Stimulated activated naive CD8-positive, alpha-beta T cell treated with anti-CD3 and anti-CD28 coated beads, Interleukin-15, Interleukin-2, amounts not matched to agents 100 U/mL and 50 U/mL, for 24 hours (primary cell): ENCODE measurements around the gene KCNIP4.

ENCODE experiments used
- ATAC-seq: fragments of 150-1000 bp; cut with Tn5 transposase; one replicate; pipeline ENCODE4 v1.10.0; 2021
- DNase-seq: peaks from one replicate; pipeline ENCODE4 v3.0.0; 2021

Gene KCNIP4

DNA sequence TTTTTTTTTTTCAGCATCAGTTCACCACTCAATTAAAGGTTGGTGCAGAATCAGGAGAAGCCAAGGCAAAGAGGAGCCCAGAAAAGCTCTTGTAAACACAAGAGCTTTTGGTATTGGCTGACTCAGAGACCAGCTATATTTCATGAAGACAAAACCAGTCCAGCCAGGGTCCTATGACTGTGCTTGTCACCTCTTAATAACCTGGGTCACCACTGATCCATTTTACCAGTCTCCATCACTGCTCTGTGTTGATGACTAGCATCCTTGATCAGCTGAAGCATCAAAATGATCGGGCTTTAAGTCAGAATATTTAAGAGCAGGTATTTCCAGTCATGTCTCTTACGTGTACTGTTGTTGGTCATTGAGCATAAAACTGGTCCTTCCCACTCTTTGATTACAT is 1010.4 kb downstream of the KCNIP4 start:
- DNase-seq (no peak), ATAC-seq (no peak)

DNA sequence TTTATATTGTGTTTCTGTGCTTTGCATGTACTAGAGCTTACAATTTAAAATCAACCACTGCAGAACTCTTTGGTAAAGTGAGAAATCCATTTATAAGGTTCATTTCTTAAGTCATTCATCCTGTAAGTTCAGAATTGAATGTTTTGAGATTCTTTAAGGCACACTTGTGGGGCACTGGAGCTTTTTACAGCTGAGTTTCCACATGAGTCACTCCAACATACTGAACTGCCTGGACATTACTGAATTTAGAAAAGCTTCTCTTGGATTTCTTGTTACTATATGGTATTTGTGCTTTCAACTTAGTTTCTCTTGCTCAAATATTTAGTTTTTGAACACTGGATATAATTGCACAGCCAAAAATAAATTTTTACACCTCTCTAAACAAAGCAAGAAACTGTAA is 1022.0 kb downstream of the KCNIP4 start:
- DNase-seq (no peak), ATAC-seq (no peak)

DNA sequence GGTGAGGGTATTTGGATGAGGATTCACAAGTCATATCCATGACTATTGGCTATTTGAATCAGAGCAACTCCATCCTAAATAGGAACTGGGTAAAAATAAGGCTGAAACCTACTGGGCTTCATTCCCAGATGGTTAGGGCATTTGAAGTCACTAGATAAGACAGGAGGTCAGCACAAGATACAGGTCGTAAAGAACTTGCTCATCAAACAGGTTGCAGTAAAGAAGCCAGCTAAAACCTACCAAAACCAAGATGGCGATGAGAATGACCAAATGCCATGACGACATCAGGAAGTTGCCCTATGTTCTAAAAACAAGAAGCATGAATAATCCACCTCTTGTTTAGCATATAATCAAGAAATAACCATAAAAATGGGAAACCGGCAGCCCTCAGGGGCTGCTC is 1023.4 kb downstream of the KCNIP4 start:
- ATAC-seq (no peak), DNase-seq (no peak)

DNA sequence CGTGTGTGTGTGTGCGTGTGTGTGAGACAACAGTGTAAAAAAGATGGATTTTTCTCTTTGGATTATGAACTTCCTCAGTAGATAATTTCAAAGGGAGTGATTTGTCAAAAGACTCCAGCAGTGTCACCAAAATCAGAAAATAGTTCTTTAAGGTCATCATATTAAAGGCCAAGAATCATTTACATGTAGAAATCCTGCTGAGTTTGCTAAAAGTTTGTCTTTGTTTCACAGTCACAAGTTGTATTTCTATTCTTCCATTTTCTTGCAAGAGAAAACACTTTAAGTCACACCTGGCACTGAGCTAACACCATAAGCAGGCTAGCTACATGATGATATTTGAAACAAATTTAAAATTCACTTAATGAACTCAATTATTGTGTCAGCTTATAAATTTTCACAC is 1025.6 kb downstream of the KCNIP4 start:
- no peak for ATAC-seq
- no peak for DNase-seq

DNA sequence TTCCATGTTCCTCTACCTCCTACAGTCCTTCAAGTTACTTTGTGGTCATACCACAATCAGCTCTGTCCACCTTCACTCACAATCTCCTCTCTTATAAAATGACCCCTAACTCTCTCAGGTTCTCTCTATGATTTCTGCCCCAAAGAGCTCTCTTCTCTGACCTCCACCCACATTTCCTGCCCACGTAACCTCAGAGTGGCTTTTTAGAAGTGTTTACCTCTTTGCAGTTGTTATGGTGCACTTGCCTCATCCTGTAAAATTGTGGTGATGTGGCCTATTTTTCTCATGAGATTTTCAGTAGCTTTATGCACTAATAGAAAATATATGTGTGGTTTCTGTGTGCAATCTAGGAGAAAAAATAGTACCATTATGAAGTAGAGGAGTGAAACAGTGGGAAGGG is 1032.5 kb downstream of the KCNIP4 start:
- ATAC-seq, result no peak

DNA sequence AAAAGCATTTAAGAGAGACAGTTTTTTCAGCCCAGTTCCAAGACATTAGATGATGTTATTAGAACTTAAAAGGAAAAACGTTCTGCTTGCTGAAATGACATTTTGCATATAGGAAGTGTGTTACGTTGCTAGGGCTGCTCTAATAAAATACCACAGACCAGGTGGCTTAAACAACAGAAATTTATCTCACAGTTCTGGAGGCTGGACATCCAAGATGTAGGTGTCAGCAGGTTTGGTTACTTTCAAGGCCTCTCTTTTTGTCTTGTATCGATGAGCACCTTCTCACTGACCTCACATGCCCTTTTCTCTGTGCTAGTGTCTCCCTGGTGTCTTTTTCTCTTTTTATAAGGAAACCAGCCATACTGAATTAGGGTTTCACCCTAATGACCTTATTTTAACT is 1043.6 kb downstream of the KCNIP4 start:
- ATAC-seq, result no peak
- DNase-seq, result no peak

More for the DNA sequence above, 1032.5 kb downstream of the KCNIP4 start:
- peak; percentile 8 for DNase-seq

DNA sequence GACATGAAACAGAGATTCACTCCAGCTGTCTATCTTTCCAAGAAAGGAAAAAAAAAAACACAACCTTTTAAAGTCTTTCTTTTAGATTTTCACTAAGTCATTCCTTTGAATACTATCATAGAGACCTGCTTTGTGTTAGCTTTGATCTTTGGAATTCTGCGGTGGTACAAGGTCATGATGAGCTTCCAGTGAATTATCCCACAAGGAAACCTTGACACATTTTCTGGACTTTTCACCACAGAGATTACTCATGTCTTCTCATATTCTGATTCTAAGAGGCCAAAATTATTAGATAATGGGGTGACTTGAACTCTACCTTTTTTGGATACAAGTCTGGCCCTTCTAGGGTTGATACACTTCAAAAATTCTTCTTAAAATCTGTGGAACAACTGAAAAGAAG is 1046.7 kb downstream of the KCNIP4 start:
- ATAC-seq (no peak), DNase-seq (no peak)

DNA sequence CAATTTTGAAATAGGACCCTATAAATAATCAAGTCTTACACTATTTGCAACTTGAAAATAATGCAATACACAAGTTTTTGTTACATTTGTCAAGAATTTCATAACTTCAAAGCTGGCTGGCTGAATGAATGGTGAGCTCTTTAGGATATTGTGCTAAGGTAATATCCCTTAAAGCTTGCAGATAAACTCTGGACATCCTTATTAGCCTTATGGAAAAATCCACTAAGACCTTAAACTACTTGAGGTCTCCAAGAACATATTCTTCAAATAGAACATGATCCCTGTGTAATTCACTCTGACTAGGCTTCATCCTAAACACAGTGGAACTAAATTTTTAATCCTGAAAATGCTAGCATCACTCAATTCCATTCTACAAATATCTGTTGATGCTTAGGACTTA is 1049.0 kb downstream of the KCNIP4 start:
- no peak for ATAC-seq
- no peak for DNase-seq

DNA sequence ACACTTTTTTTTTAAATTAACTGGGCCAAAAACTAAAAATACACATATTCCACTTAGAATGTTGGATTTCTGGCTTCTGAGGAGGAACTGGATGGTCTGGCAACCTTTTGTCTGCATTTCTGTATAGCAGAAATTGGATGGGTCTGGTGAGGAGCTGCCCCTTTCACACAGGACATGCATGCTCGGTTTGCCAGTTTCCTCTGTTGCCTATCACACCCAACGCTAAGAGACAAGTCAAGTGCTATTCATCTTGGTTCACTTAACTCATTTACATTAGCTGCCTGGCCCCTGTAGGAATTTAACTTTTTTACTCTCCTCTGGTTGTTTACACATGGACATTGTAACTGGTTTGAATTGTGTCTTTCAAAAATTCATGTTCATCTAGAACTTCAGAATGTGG is 1052.6 kb downstream of the KCNIP4 start:
- no peak for ATAC-seq
- DNase-seq, result no peak

DNA sequence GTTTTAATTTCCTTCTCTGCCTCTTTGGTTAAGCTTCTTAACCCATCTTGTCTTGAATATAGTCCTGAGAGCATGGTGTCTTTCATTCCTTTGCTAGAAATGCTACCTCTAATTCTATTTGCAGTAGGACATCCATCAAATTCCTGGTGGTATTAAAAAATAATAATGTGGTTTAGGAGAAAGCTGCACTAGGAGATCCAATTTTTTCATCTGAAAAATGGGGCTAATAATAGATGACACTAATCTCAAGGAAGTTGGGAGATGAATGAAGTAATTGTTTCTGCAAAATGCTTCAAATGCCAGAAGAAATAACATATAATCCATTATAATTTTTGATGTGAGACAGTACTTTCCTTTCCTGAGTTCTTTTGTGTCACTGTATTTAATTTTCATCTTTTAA is 1053.4 kb downstream of the KCNIP4 start:
- ATAC-seq (no peak), DNase-seq (no peak)

DNA sequence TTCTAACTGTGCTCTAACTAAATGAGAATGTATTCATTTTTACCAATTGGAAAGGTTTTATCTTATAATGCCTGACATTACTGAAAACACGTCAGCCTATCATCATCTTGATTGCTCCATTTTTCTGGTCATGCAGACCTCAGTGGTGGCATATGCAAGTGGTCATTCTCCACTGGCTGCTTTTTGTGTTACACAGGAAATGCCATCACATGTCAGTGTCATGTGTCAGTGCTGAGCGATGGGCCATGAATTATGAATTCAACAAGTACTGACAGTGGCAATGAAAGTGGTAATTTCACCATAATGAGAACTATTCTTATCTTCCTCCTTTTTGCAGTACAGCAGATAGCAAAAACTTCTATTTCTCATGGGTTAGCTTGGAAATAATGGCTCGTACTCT is 1057.8 kb downstream of the KCNIP4 start:
- no peak for DNase-seq
- ATAC-seq, result no peak

DNA sequence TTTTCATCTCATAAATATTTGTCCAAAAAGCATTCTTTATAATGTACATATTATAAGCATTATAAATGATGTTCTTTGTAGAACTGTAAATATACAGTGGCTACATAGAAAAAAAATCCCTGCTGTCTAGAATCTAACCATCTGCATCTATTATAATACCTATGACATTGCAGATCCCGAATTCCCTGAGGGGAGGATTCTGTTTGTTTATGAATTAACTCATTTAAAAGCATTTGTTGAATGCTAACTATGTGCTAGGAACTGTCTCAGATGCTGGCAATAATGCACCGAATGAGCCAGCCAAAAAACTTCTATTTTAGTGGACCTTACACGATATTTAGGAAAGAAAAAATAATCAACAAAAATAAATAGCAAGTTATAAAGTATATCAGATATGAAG is 1058.7 kb downstream of the KCNIP4 start:
- DNase-seq (no peak), ATAC-seq (no peak)

DNA sequence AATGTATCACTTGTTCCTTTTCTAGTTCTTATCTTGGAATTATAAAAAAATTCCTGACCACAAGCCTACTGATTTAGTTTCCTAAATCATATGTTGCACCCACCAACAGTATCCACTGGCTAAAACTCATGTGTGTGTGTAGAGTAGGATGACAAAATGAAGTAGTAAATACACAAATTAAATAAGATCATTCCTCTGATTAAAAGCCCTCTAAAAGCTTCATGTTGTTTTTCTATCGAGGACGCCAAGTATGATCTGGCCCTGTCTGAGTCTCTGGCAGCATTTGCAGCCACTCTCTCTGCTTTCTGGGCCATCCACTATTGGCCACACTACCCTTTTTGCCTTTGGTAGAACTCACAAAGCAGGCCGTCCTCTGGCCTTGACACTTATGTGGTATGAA is 1064.9 kb downstream of the KCNIP4 start:
- no peak for DNase-seq
- ATAC-seq, result no peak

DNA sequence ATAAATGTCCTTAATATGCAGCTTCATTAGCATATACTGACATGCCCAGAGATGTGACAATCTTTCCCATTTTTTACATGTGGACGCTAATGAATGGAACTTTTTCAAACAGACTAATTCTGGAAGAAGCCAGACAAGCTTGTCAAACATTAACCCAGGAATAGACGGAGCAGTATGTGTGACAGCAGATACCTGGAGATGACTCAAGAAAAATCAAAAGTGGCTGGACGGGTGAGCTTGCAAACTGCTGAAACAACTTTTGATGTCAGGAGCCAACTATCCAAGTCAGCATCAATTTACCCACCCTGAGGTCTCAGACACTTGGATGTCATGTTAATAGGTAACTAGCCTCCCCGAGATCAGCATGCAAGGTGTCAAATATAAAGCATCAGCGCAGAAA is 1065.3 kb downstream of the KCNIP4 start:
- no peak for ATAC-seq
- DNase-seq, result no peak

DNA sequence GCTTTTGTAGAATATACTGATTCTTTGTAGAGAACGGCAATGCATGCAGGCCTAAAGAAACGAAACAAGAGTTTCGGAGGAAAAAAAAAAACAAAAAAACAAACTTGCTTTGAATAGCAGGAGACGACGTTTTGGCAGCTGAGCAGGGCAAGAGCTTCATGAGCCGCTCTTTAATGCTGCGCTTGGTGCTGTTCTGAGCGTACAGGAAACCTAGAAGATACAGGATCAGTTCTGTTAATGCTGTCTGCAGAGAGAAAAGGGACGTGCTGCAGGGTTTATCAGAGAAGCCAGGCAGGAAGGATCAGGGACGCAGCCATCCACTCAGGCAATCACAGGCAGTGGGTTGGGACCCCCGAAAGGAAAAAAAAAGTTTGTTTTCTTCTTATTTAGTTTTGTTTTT is 1066.1 kb downstream of the KCNIP4 start:
- no peak for ATAC-seq

DNA sequence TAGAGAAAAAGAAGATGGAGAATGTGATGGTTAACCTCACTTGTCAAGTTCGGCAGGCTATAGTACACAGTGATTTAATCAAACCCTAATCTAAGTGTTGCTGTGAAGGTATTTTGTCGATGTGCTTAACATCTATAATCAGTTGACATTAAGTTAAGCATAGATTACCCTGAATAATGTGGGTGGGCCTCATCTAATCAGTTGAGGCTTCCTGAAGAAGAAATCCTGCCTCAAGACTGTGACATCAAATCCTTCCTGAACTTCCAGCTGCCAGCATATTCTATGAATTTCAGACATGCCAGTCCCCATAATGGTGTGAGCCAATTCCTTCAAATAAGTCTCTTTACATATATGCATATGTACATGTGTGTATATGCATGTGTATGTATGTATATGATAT is 1066.9 kb downstream of the KCNIP4 start:
- DNase-seq (no peak), ATAC-seq (no peak)

More for the DNA sequence above, 1066.1 kb downstream of the KCNIP4 start:
- DNase-seq, result no peak

DNA sequence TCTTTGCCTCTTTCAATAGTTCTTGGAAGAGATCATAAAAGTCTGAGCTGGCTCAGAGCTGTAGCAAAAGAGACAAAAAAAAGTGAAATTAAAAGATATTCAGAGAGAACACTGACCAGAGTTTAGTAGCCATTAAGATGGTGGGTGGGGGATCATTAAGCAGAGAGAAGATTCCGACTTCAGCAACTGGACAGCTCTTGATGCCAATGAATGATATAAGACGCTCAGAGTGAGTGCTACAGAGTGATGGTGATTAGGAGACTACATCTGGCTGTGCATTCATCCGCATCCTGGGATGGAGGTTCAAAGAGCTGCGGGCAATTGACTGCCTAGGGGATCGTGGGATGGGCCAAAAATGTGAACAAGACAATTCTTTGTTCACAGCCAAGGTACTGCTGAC is 1069.8 kb downstream of the KCNIP4 start:
- ATAC-seq (no peak), DNase-seq (no peak)

DNA sequence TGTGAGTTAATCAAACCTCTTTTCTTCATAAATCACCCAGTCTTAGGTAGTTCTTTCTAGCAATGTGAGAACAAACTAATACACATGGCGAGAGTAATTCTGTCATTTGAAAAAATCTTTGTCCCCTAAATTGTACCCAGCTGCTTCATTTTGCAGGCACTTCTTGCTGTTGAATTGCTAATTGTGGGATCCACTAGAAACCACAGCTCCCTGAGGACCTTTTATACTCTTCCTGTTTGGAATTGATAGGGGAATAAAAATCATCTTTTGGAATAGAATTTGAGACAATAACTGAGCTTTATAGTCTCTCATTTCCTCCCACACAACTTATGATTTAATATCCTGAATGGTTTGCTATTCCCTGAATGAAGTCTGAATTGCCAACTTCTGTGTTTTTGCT is 1078.1 kb downstream of the KCNIP4 start:
- DNase-seq (no peak), ATAC-seq (no peak)

DNA sequence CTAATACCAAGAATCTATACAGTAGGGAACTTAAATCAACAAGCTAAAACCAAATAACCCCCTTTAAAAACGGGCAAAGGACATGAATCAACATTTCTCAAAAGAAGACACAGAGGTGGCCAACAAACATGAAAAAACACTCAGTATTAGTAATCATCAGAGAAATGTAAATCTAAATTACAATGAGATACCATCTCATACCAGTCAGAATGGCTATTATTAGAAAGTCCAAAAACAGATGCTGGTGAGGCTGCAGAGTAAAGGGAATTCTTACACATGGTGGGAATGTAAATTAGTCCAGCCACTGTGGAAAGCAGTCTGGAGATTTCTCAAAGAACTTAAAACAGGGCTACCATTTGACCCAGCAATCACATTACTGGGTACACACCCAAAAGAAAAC is 1080.5 kb downstream of the KCNIP4 start:
- ATAC-seq (no peak), DNase-seq (no peak)

DNA sequence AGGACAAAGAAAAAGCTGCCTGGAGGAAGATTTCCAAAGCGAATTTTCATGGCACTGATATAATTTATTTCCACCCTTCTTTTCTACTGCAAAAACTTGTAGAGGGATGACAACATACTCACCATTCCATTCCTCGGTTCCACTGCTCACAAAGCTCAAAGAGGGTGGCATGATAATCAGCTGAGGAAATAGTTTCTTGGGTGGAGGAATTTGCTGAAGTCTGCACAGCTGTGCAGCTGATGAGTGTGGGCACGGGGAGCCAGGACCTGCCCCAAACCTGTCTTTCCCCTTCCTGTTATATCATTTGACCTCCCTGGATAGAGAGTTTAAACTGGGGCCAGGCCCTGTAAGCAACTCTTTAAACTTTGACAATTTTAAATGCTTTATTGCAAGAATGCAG is 1087.7 kb downstream of the KCNIP4 start:
- ATAC-seq (no peak), DNase-seq (no peak)

DNA sequence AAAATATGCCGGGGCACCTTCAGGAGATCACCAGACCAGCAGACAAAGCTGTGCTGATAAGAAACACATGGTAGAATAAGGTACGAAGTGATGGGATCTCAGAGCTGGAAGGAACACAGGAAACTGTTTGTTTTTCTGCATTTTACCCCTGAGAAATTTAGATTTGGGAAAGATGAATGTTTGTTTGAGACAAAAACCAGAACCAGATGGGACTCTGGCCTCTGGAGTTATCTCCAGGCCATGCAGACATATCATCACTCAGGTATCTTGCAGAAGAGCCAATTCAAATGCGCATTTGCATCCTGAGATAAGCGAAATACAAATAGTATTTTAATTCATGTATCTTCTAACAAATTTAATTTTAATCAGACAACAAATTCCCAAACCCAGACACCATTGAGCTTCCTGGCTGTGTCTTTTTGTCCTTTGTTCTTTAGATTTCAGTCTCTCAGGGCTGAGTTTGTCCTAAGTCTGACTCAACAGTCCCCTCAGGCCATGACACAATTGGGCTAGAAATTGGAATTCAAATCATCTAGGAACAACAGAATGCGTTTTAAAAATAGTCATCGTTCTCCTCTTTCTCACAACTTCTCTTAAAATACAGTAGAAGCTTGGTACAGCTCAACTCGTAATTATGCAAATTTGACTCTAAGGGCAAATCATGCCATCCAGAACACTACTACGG is 1089.3 kb downstream of the KCNIP4 start:
- ATAC-seq (no peak), DNase-seq (no peak)

DNA sequence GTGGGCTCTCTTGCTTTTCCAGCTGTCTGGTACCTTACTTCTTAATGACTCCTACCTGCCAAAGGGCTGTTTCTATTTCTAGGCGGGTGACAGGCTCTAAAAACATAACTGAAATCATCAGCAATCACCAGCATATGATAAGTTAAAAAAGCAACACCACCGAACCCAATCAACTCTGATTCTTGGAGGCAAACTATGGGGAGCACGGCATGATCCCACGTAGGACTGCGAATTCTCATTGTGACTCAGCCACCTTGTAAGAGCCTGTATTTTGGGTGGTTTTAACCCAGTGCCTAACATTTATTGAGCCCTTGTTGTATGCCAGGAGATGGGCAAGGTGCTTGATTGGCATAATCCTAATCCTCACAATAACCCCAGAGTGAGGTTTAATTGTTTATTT is 1091.5 kb downstream of the KCNIP4 start:
- ATAC-seq, result no peak
- no peak for DNase-seq

DNA sequence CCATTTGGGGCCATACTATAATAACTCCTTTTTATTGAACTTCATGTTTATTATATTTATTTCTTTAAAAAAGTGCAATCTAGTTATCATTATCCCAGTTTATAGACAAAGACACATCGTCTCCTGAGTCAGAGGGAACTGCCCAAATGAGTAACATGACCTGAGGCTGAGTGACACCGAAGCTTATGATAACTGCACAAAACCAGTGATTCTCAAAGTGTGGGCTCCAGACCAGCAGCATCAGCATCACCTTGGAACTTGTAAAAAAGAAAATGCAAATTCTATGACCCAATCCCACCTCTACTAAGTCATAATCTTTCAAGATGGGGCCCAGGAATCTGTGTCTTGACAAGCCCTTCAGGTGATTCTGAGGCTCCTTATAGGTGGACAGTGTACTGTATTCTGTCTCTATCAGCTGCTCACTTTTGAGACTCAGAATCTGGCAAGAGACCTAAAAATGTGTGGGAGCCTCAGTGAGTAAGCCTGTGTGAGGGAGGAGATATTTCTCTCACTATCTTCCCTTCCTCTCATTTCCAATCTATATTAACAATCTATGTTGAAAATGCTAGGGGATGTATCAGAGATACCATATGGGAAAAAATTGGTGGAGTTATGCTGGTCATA is 1101.3 kb downstream of the KCNIP4 start:
- ATAC-seq (no peak), DNase-seq (no peak)

DNA sequence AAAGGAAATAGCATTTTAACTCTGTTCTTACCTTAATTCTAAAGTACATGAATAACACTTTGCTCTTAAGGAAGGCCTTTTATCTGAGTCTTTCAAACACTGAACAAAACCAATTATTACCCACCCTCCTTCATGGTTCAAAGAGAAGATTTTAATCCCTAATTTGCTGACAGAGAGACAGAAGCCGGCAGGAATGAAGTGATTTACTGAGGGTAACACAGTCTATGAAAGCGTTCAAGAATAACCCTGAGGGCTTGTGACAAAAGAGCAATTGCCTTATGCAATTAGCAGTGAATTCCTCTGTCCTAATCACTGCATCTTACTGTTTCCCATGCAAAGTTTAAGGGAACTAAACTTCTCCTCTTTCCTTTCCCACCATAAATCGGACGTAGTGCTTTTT is 1104.3 kb downstream of the KCNIP4 start:
- ATAC-seq, result no peak
- DNase-seq, result no peak
